Measurements from ENCODE around the gene B3GNT2.
"Not testable (repeated sequence)": the region's sequence is repeated elsewhere in the genome, so short reads cannot be mapped to it uniquely, and the experiment has no call there.

B3GNT2 gene

DNA sequence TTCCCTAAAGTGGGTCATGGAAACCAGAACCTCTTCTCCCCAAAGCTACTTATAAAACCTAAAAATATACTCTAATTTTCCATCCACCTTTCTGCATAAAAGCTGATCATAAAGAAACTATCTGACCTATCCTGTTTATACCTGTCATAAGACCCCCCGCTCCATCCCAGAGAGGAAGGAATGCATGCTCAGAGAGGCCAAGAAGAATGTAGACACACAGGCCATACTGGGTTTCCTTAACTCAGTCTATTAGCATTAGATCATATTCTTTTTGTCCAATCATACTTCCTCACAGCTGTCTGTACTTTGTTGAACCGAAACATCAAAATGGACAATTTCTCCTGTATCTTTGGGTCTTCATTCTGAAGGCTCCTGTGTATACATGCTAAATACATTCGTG, 52.3 kb downstream of the B3GNT2 start:
- DNase-seq: no peak

DNA sequence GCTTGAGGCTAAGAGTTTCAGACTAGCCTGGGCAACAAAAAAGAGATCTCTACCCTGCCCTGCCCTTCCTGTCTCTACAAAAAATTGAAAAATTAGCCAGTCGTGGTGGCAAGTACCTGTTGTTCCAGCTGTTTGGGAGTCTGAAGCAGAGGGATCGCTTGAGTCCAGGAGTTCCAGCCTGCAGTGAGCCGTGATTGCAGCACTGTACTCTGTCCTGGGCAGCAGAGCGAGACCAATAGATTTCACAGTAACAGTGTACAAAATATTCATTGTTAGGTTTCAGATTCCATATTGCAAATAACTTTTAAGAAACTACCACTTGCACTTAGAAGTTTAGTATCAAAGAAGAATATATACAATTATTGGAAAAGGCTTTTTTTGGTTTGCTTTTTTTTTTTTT, 54.3 kb downstream of the B3GNT2 start:
- DNase-seq: no peak

DNA sequence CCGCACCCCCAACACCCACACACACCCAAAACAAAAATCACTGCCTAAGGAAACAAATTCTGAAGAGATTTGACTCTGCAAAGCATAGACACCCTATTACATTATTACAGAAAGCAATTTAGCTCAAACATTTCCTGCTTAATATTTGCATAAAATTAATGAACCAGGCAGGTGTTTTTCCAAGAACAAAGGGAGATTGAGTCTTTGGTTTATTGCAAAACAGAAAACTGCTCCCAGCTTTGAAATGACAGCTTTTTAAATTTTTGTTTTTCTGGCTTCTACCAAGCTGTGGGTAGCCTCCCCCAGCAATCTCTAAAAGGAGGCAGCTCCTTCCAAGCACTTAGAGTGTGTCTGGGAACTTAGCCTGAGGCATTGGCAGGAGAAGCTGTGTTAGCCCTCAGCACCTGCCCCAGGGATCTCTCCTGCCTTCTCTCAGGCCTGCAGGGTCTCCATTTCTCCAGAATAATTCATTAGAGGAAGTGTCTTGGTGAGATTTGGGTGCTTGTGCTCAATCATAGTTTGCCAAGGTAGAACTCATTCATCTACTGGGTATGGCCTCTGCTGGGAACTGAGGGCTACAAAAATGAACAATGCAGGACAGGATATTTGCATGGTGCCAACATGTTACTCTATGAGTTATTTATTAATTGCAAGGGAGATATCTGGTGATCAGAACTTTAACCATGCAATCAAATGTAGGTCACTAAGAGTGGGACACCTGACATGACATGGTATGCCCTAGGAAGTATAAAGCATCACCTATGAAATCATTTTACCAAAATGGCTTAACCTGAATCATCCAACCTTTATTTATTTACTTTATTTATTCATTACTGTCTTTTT, 58.7 kb downstream of the B3GNT2 start:
- DNase-seq: no peak

DNA sequence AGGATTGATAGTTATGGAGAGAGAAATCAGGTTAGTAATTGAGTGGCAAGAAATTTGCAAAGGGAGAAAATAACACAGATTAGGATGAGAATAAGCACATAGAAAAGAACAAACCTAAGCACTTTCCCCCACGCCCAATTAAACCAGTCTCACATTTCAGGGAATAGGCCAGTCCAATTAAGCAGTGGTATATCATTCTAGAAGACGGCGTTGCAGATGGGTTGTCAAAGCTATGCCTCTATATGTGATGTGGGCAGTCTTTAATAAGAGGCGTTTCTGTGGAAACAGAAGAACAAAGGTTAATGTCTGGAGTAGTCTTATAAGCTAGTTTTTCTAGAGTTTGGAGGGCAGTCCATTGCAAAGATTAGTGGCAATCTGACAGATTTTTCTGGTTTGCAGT, 61.6 kb downstream of the B3GNT2 start:
- no peak for DNase-seq

DNA sequence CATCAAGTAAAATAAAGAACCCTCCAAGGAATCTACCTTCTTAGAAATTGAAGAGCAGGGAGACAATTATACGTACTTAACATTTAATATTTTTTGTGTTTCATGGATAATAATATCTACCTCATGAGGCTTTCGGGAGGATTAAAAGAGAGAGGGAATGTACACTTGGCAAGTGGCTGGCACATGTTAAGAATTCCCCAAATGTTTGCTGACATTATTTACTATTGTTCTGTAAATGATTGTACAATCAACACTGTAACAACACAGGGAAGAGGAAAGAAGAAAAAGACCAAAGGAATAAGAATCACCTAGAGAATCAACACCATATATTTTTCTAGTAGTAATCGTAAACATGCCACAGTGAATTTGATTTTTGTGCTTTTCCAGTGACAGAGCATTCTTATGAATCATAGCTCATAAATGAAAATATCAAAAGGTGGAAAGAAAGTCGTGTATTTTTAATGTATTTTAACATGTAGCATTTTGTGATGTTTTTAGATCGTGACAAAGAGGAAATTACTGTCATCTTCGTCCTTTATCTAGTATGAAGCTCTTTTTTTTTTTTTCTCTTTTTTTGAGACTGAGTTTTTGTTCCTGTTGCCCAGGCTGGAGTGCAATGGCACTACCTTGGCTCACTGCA, 67.3 kb downstream of the B3GNT2 start:
- no peak for DNase-seq

DNA sequence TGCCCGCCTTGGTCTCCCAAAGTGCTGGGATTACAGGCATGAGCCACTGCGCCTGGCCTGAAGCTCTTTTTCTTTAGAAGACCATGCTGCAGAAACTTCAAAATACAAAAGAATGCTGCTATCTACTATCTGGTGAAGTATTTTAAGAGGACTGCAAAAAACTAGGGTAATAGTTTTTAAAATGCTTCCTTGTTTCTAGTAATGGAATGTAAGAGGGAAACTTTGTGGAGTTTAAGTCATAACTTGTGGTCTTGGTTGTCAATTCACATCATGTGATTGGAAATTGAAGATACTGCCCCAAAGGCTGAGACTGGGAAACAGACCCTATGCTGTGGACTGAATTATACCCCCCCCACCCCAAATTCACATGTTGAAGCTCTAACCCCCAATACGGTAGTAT, 68.3 kb downstream of the B3GNT2 start:
- DNase-seq: no peak

DNA sequence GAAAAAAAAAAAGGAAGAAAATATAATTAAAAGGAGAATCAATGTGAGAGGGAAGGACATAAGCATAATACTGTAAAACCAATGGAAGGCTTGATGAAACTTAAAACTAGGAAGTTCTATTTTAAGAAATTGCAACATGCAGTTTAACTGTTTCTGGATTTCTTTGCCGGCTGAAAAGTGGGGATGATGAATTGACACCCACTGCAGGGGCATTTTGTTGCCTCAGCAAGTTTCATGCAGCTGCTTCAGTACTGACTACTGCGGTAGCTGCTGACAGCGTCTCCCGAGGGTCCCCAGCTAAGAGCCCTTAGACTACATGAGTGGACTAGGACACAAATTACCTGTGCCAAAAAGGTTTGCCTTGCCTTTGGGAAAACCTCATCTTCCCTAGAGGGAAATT, 69.2 kb downstream of the B3GNT2 start:
- DNase-seq: no peak

DNA sequence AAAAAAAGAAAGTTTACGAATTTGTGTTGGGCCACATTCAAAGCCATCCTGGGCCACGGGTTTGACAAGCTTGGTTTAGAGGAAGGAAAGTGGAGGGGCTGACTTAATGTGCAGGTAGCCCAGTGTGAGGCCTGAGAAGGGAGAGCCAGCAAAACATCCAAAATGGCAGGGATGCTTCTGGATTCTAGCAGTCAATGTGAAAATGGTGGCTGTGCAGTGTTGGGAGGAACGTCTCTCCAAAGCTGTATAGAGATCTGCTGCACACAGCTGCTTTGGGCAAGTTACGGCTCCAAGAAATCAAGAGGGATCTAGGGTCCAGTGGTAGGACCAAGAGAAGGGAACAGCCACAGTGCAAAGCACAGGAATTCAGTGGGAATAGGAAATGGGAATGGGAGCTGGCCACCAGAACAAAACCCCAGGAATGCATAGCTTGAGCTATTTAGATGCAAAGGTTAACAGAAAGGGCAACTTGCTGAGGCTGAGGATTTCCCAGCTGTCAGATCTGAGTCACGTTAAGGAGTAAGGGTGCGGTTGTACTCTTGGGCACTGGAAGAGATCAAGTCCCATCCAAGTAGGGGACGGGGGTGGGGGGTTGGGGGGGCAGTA, 70.6 kb downstream of the B3GNT2 start:
- DNase-seq: no peak

DNA sequence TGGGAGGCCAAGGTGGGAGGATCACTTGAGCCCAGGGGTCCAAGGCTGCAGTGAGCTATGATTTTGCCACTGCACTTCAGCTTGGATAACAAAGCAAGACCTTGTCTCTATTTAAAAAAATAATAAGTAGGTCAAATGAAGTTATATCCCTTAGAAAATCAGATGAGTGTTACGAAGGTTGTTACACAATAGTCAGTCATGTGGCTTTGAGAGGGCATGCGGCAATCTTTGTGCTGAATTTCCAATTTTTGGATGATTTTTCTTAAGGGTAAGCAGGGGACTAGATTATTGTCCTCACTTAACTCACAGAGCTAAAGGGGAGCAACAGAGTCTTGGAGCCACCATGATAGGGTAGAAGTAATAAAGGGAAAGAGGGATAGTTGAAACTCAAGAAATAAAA, 71.8 kb downstream of the B3GNT2 start:
- DNase-seq: no peak

DNA sequence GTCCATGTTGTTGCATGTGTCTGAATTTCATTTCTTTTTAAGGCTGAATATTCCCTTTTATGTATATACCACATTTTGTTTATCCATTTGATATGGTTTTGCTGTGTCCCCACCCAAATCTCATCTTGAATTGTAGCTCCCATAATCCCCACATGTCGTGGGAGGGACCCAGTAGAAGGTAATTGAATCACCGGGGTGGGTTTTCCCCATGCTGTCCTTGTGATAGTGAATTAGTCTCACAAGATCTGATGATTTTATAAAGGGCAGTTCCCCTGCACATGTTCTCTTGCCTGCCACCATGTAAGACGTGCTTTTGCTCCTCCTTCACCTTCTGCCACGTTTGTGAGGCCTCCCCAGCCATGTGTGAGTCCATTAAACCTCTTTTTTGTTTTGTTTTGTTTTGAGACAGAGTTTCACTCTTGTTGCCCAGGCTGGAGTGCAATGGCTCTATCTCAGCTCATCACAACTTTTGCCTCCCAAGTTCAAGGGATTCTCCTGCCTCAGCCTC, 72.8 kb downstream of the B3GNT2 start:
- not testable (repeated sequence) for DNase-seq

DNA sequence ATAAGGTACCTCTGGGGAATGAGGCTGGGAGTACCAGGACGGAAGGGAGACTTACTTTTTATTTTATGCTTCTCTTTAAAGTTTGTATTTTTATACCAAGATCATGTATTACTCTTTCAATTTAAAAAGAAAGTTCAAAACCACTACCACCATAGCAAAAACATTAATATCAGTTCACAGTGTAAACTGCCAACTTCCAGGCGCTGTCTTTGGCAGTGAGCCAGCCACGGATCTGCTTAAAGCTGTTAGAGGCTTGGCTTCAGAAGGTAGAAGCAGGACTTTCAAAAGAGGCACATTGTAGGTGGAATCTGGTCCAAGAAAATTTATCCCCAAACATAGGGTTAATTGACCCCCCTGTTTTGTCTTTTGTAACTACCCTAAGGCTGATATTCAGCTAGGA, 74.8 kb downstream of the B3GNT2 start:
- no peak for DNase-seq
